Adrenal gland (tissue), 5 donors: ENCODE results near the gene OTUB1.

Experiments used
- CTCF ChIP-seq, 6 experiments: fragments of 450-650 bp in 4 of 6; fragments of 200-600 bp in 2 of 6; sonication (generic) in 1 of 6; IDR thresholded peaks; 1 replicate in 5 of 6; 2 replicates in 1 of 6; pipeline versions ENCODE4 v1.5.1 to v1.8.0; 2016 to 2021; ENCODE audit warnings: antibody characterized with exemption in 6 of 6, mild to moderate bottlenecking in 2 of 6, moderate library complexity in 1 of 6
- POLR2A ChIP-seq, 2 donors: fragments of 450-650 bp; IDR thresholded peaks; one replicate each; pipeline ENCODE4 v1.6.1; 2017; ENCODE audit warnings: antibody characterized with exemption in 2 of 2, mild to moderate bottlenecking in 2 of 2, moderate library complexity in 1 of 2
- donor health status: DM: no; HTN: no; CAD: no.

GRCh38 chr11:63970902-63971301 lies 15.3 kb upstream of the OTUB1 start:
- TF ChIP-seq CTCF (IDR thresholded peaks at IDR 0.05) (no peak), POLR2A (IDR thresholded peaks at IDR 0.05) (no peak)
